GM21786 (cell line): ENCODE measurements around the gene HOMER1.
"Not testable (repeated sequence)": the region's sequence is repeated elsewhere in the genome, so short reads cannot be mapped to it uniquely, and the experiment has no call there.

Experiments used
- ATAC-seq: cut with Tn5 transposase; IDR thresholded peaks from one replicate; pipeline ENCODE4 v1.9.1; 2021; ENCODE audit not compliant: unreplicated experiment

Gene HOMER1

GRCh38 chr5:79518718-79519117 is 4.8 kb upstream of the HOMER1 start:
- no peak for ATAC-seq

GRCh38 chr5:79517601-79518000 is 3.7 kb upstream of the HOMER1 start:
- no peak for ATAC-seq

DNA sequence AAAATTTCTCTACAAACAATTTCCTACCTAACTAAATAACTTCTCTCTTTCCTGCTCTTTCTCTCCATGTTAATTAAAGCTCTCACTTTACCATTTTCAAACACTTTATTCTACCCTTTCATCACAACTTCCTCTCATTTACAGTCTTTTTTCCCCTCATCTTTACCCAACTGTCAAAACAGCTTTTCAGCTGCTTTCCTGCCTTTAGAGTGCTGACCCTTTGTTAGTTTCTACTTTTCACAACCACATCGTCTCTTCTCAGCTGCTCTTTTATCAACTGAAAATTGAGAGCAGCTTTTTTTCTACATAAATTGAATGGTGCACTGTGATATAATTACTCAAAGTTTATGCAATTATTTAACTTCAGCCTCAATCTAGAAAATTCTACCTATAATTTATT is 3.1 kb upstream of the HOMER1 start:
- no peak for ATAC-seq

DNA sequence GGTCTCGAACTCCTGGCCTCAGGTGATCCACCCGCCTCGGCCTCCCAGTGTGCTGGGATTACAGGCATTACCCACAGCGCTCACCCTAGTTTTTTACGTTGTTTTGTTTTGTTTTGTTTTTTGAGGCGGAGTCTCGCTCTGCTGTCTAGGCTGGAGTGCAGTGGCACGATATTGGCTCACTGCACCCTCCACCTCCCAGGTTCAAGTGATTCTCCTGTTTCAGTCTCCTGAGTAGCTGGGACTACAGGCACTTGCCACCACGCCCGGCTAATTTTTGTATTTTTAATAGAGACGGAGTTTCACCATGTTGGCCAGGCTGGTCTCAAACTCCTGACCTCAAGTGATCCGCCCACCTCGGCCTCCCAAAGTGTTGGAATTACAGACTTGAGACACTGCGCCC is 2.4 kb upstream of the HOMER1 start:
- ATAC-seq = not testable (repeated sequence)

DNA sequence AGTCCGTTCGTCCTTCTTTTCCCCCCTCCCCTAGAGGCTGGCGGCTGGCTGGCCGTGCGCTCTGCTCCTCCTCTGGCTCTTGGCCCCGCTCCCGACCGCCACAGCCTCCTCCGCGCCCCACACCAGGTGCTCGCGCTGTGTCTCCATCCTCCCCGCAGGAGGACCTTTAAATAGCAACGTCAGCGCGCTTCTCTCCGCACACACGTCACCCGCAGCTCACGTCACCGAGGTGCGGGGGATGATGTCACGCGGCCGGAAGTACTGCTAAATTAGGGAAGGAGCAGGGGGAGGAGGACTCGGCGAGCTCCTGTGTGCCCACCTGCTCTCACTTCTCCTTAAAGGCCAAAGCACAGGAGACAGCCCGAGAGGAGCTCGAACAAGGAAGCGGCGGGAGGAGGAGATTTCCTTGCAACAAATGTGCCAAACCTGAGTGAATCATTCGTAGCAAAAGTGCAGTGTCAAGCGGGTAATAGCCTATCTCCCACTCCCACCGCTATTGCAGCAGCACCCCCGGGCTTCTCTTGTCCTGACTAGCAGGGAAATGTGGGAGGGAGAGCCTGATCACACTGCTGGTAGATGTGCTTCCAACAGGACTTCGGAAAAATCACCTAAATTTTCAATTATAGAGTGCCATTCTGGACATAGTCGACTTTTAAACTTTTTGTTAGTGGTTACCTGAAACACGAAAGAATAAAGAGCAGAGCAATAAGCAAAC is 614 bp upstream of the HOMER1 start:
- ATAC-seq = peak; percentile 83

- ATAC-seq = no peak
Observed at GRCh38 chr5:79513308-79513703, 628 bp downstream of the HOMER1 start.

DNA sequence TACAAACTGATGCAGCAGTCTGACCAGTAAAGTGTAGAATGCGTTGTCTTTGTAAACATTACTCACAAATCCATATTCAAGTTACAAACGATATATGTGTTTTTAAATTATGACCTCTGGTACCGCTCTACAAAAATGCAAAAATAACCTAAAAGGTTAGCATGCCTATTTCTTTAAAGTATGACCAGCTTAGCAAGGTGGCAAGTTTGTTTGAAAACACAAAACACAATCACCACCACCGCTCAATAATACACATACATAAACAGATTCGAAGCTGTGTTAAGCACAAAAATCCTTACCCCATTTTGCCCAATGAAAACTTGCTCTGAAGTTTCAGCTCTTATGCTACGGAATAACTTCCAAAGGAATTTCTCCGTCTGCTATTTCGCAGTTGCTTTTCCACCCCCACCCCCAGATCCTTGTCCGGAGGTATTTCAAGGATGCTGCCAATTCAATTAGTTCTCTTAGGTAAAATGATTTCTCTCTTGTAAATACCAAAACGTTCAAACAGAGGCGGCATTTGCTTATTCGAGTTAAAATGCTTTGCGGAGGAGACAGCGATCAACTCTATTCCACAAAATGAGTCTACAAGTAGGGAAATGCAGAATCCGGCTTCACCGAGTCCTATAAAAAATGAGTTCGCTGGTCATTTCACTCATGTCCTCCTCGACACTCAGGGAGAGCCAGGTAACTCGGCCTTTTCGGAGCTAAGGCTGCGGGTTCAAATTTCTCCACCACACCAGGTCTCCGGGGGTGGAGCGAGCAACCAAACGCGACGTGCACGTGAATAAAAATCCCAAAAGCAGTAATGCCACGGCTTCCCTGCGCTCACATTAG is 1.2 kb downstream of the HOMER1 start:
- ATAC-seq = no peak

- no peak for ATAC-seq
Observed at GRCh38 chr5:79512049-79512448, 1.9 kb downstream of the HOMER1 start.

GRCh38 chr5:79510638-79511037 is 3.3 kb downstream of the HOMER1 start:
- no peak for ATAC-seq

DNA sequence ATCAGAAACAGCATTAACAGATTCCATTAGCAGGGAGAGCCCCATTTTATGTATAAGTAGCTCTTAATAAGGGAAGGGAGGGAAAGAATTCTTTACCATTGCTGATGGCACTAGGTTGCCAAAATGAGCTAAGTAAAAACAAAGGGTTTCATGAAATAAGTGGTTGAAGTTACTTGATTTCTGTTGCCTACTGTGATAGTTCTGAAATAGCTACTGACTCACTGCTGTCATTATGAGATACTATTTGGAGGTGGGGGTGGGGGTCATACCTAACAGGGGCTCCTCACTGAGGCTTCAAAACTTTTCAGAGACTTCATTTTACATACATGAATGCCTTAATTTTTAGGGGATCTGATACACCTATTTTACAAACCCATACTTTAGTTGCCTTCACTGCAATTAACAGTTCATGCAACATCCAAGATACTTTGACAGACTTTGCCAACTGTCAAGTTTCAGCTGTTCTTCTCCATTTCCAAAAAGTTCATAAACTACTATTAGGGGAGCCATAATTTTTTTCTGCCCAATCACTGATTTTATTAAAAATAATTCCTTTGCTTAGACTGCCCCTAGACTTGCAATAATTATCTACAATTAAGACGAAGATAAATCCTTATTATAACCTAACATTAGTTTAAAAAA is 4.6 kb downstream of the HOMER1 start:
- ATAC-seq = no peak

- ATAC-seq = no peak
Observed at GRCh38 chr5:79508794-79509193, 5.1 kb downstream of the HOMER1 start.

- no peak for ATAC-seq
Observed at GRCh38 chr5:79508354-79508753, 5.6 kb downstream of the HOMER1 start.

DNA sequence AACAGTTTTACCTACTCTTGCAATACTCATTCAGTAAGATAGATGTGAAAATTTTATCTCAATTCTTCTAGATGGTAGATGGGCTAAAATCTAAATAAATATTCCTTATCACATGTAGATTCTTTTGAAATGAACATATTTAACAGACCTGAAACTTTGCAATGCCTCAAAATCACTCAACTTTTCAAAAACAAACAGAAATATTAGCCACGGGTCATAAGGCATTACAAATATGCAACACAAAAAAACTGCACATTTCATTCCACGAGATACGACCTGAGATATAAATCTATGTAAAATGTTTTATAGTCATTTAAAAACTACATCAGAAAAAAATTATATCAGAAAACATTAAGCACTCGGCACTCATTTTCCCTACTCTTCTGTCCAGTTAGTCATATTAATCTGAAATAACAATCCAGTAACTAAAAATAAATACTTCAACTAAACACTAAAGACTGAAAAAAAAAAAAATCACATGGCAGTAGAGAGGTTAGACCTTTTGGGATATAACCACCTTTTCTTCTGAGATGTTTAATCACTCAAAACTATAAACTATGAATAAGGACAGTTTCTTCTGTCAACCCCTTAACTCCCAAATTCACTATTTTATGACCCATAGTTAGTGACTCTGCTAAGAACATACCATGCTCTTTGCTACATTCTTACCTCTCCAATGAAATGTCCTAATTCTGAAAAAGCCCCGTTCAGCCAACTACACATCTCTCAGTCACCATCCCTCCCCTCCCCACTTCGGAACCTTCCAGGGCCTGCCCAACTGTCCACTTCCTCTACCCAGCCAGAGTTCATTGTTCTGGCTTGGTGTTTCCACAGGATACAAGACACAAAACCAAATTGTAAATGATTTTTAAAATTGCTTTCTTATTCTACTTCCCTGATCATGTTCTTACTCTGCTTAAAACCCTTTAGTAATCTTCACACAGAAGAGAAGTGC is 6.4 kb downstream of the HOMER1 start:
- ATAC-seq = no peak

- ATAC-seq = no peak
Observed at GRCh38 chr5:79505138-79505537, 8.8 kb downstream of the HOMER1 start.

DNA sequence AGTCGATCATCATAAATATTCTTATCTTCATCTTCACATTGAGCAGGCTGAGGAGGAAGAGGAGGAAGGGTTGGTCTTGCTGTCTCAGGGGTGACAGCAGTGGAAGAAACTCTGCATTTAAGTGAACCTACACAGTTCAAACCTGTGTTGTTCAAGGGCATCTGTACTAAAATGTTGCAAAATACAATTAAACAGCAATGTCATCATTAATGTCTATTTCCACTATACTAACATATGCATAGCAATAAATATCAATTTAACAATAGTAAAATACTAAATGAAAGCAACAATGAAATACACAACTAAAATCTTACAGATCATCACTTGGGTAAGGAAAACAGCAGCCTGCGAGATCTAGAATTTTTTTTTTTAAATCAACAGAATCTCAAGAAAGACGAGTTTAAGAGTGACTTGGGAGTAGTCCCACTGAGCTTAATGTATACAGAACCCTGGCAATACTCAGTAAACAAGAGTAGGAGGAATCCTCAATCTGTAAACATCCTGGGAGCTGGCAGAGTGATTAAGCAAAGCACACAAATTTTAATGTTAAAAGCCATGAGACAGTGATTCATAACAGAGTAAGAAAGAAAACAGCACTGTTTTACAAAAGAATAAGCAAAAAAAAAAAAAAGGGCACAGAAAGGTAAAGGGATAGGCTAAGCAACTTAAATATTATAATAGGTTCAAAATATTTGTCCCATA is 10.0 kb downstream of the HOMER1 start:
- ATAC-seq = no peak

DNA sequence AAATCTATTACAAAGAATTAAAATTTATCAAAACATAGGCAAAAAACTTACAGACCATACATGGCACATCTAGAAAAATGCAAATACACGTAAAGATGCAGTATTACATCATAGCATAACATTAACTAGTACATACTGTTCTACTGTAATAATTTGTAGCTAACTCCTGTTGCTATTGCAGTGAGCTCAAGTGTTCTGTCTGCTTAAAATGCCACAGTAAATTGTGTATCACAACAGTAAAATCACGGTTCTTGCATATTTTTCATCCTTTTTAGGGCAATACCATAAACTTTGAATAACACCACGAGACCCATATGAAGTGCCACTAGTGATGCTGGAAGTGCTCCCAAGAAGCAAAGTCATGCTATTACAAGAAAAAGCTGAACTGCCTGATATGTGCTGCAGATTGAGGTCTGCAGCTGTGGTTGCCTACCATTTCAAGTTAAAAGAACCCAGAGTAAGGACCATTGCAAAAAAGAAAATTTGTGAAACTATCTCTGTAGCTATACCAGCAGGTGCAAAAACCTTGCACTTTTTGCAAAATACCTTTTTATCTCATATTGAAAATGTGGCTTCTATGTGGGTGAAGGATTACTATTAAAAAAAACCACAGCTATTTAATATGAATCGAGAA is 14.2 kb downstream of the HOMER1 start:
- ATAC-seq = no peak

DNA sequence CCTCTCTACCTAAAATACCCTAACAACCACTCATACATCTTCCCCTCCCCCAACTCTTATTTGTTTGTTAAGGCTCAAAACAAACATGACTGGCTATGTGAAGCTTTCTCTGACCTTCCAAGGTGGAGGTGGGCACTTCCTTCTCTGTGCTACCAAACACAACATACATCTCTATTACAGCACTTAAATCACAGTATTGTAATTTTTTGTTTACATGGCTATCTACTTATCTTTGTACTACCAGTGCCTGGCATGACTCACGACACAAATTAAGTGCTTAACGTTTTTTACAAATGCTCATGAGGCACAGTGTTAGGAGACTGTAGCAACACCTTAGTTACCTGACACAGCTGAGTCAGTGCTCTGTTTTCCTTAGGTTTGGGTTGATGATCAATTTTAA is 18.6 kb downstream of the HOMER1 start:
- ATAC-seq = no peak

DNA sequence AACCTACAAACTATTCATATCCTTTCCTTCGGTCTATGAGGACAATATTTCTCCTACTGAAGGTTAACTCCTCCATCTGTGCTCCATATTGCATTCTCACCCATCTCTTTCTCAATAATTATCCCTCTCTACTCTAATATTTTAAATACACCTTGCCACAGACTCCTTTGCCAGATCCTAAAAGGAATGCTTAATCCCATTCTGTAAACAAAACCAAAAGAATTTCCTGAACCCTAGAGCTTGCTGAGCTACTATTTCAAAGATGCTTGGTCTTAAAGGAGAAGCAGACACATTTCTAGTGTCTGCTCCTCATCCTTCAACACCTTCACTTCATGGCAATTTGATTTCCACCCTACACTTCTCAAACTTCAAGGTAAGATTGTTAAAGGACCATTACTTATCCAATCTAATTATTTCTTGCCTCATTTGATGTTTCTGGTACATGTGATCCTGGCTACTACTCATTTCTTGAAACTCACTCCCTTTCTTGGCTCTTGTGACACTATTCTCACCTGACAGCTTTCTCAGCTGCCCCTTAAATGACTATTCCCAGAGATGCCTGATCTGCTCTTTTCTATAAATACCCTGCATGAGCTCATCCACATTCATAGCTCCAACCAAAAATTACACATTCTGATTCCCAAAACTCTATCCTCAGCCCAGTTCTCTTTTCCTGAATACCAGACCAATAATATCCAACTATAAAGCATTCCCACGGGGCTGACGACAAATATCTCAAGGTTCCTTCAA is 20.2 kb downstream of the HOMER1 start:
- ATAC-seq = no peak

GRCh38 chr5:79491690-79492317 is 22.1 kb downstream of the HOMER1 start:
- ATAC-seq = no peak
